HepG2 (cell line): Measurements from ENCODE around the gene TPBGL. TPM values are rescaled to one million over a fixed set of nuclear protein-coding genes. Genes with fewer than 3 reads are reported as not detected.

Source experiments
- ATAC-seq: fragments of 200-7000 bp; cut with Tn5 transposase; 3 replicates; pipeline ENCODE4 v1.9.1; 2020; ENCODE audit warnings: mild to moderate bottlenecking, moderate library complexity
- Bru-seq: library from RNA; stranded (reverse); fragments of 400-500 nt; gene quantifications from one replicate; lab custom pipeline; 2021; lab: Mats Ljungman, UMichigan
- BruChase-seq, 2 experiments: library from RNA; stranded (reverse); fragments of 400-500 nt; gene quantifications; one replicate each; lab custom pipeline; 2021; lab: Mats Ljungman, UMichigan
- BruUV-seq: library from RNA; stranded (reverse); fragments of 400-500 nt; replicated peaks from 2 replicates; lab custom pipeline; 2021; lab: Mats Ljungman, UMichigan
- CTCF ChIA-PET: fragments of 300-600 bp; formaldehyde crosslinking; extraction: SDS; loops from one replicate; lab custom pipeline; 2021; ENCODE audit warnings: low total read pairs, inconsistent platforms, low intra/inter-chr PET ratio; lab: Yijun Ruan, JAX
- POLR2A ChIA-PET: fragments of 350-600 bp; sonication (Branson Sonifier 250); formaldehyde crosslinking; loops from one replicate; lab custom pipeline; 2020; ENCODE audit warnings: antibody characterized with exemption, inconsistent platforms; lab: Yijun Ruan, JAX
- DNase-seq: peaks from one replicate; pipeline ENCODE4 v3.0.0-alpha.2; 2015; ENCODE audit warnings: low spot score
- FAIRE-seq: peaks from 3 replicates; lab custom pipeline; 2011; peaks lifted over from hg19 to GRCh38; lab: Jason Lieb, UNC
- H2AFZ ChIP-seq: one replicate; pipeline ENCODE4 v1.6.1; 2011; ENCODE audit warnings: low read length, inconsistent platforms
- H3K27ac ChIP-seq: fragments of 300-600 bp; 3 replicates; pipeline ENCODE4 v1.8.0; 2011; ENCODE audit warnings: mixed run types, mild to moderate bottlenecking, mixed read lengths, low read length, inconsistent platforms; ENCODE audit not compliant: insufficient read depth; ENCODE audit errors: extremely low read length
- H3K27me3 ChIP-seq, 2 experiments: fragments of 200-600 bp in 1 of 2; 2 replicates in 1 of 2; 3 replicates in 1 of 2; pipeline versions ENCODE4 v1.6.0 to v1.8.0; 2011; ENCODE audit warnings: low read length in 2 of 2, mild to moderate bottlenecking in 2 of 2, moderate library complexity in 2 of 2, inconsistent platforms in 1 of 2; ENCODE audit not compliant: insufficient read depth in 2 of 2, control insufficient read depth in 1 of 2
- H3K36me3 ChIP-seq, 2 experiments: fragments of 200-600 bp in 1 of 2; replicated peaks in 1 of 2; 2 replicates in 1 of 2; 3 replicates in 1 of 2; pipeline versions ENCODE4 v1.5.1 to v1.8.0; 2011; ENCODE audit warnings: low read length in 2 of 2, inconsistent platforms in 1 of 2; ENCODE audit not compliant: insufficient read depth in 2 of 2, control insufficient read depth in 1 of 2
- H3K4me1 ChIP-seq: 2 replicates; pipeline ENCODE4 v1.5.1; 2012; ENCODE audit warnings: low read length, inconsistent platforms; ENCODE audit not compliant: insufficient read depth
- H3K4me2 ChIP-seq: 2 replicates; pipeline ENCODE4 v1.6.0; 2011; ENCODE audit warnings: low read depth, low read length, inconsistent platforms
- H3K4me3 ChIP-seq, 3 experiments: fragments of 200-600 bp in 1 of 3; sonication (generic), shearing (Covaris generic) in 1 of 3; replicated peaks in 1 of 3; 2 replicates each; pipeline ENCODE4 v1.5.1; 2011 to 2016; ENCODE audit warnings: low read length in 3 of 3, inconsistent platforms in 2 of 3, low read depth in 2 of 3, mild to moderate bottlenecking in 2 of 3, control low read depth in 1 of 3, mixed read lengths in 1 of 3; ENCODE audit not compliant: insufficient read depth in 1 of 3
- H3K79me2 ChIP-seq: one replicate; pipeline ENCODE4 v1.6.1; 2011; ENCODE audit warnings: low read length, inconsistent platforms; ENCODE audit not compliant: insufficient read depth
- H3K9ac ChIP-seq: 2 replicates; pipeline ENCODE4 v1.6.0; 2011; ENCODE audit warnings: mild to moderate bottlenecking, low read depth, low read length, inconsistent platforms; ENCODE audit not compliant: insufficient read depth
- H3K9me3 ChIP-seq: 2 replicates; pipeline ENCODE4 v1.5.1; 2012; ENCODE audit warnings: mild to moderate bottlenecking, low read length
- H4K20me1 ChIP-seq: 2 replicates; pipeline ENCODE4 v1.6.0; 2011; ENCODE audit warnings: inconsistent platforms, mild to moderate bottlenecking, low read length, moderate library complexity; ENCODE audit not compliant: insufficient read depth
- ARID4A ChIP-seq: sonication (generic); formaldehyde crosslinking; IDR thresholded peaks from 2 replicates; pipeline ENCODE4 v1.5.0; 2020; ENCODE audit warnings: mild to moderate bottlenecking, missing genetic modification reagents, borderline replicate concordance
- KLF9 ChIP-seq: IDR thresholded peaks from 2 replicates; pipeline ENCODE4 v1.6.1; 2016; ENCODE audit warnings: low read depth
- ZBTB39 ChIP-seq: sonication (generic); formaldehyde crosslinking; IDR thresholded peaks from 2 replicates; pipeline ENCODE4 v1.5.0; 2020; ENCODE audit warnings: missing genetic modification reagents
- WGBS: methylation state at CpG from one replicate; pipeline ENCODE4 v1.1.6; 2017; ENCODE audit warnings: low lambda C conversion rate; 5-methylcytosine and 5-hydroxymethylcytosine counted together
- in situ Hi-C: cut with HindIII; loops from 2 replicates; pipeline ENCODE4 v1.10.0; 2017; ENCODE audit warnings: low pct_unique_long_range_greater_than_20kb; ENCODE audit not compliant: extremely low pct_ligation_motif_present
- intact Hi-C: fragments of 100-400 bp; cut with micrococcal nuclease; formaldehyde crosslinking; loops from one replicate; pipeline ENCODE4 v1.10.0; 2022; ENCODE audit not compliant: unreplicated experiment
- long read RNA-seq, 2 experiments: library from RNA in 1 of 2; library from polyadenylated mRNA in 1 of 2; stranded (forward) in 1 of 2; unstranded in 1 of 2; transcript quantifications; one replicate each; pipeline ENCODE4 v2.0.0, GENCODE V29; 2019 to 2022
- polyA minus RNA-seq, 3 experiments: library from RNA; depleted of rRNA, polyadenylated mRNA; stranded (reverse); fragments of >200 nt; gene quantifications; 2 replicates each; pipeline ENCODE4 v1.2.3, GENCODE V29; 2011; ENCODE audit warnings: low replicate concordance in 1 of 3
- polyA plus RNA-seq, 8 experiments: library from polyadenylated mRNA; depleted of rRNA in 3 of 8; stranded (reverse) in 7 of 8; unstranded in 1 of 8; fragments of >200 nt; fragmentation: Illumina TruSeq in 4 of 8; extraction: Trizol in 4 of 8; gene quantifications; 2 replicates each; pipeline versions ENCODE4 v1.2.1 to v1.2.3, GENCODE V29; 2011 to 2016; ENCODE audit warnings: low read depth in 4 of 8, missing spikeins in 1 of 8, mixed read lengths in 1 of 8; ENCODE audit not compliant: insufficient read depth in 1 of 8
- total RNA-seq, 5 experiments: library from RNA; depleted of rRNA; stranded (reverse); fragments of >200 nt; fragmentation: Illumina TruSeq; extraction: Trizol; gene quantifications; 2 replicates each; pipeline ENCODE4 v1.2.3, GENCODE V29; 2016; ENCODE audit warnings: low read depth in 1 of 5

The TPBGL gene, protein sequence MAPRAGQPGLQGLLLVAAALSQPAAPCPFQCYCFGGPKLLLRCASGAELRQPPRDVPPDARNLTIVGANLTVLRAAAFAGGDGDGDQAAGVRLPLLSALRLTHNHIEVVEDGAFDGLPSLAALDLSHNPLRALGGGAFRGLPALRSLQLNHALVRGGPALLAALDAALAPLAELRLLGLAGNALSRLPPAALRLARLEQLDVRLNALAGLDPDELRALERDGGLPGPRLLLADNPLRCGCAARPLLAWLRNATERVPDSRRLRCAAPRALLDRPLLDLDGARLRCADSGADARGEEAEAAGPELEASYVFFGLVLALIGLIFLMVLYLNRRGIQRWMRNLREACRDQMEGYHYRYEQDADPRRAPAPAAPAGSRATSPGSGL
- total RNA-seq (2016; rRNA removed; fragmentation: Illumina TruSeq; extraction: Trizol) (not detected in 2 replicates), polyA plus RNA-seq (2011; rRNA removed) (not detected in 2 replicates), polyA minus RNA-seq (2011; rRNA and poly(A)+ RNA removed; ENCODE audit: low replicate concordance) (not detected in 2 replicates), Bru-seq, nascent RNA (percentile 20 among the genes with signal in this experiment), BruChase-seq, experiment 1, labeled RNA remaining after a 6-hour chase (not detected), BruChase-seq, experiment 2, labeled RNA remaining after a 2-hour chase (percentile 16 among the genes with signal in this experiment)
- total RNA-seq (2016; cell fraction: cytosol; rRNA removed; fragmentation: Illumina TruSeq; extraction: Trizol; ENCODE audit: low read depth): not detected in 2 replicates
- not detected in 2 replicates for total RNA-seq (2016; cell fraction: insoluble cytoplasmic fraction; rRNA removed; fragmentation: Illumina TruSeq; extraction: Trizol)
- total RNA-seq (2016; cell fraction: membrane; rRNA removed; fragmentation: Illumina TruSeq; extraction: Trizol): not detected in 2 replicates
- total RNA-seq (2016; cell fraction: nucleus; rRNA removed; fragmentation: Illumina TruSeq; extraction: Trizol): not detected in 2 replicates
- polyA plus RNA-seq (2011; cell fraction: cytosol; rRNA removed): not detected in 2 replicates
- polyA plus RNA-seq (2011; cell fraction: nucleus; rRNA removed): 0.05 TPM in 1 of 2 replicates, not detected in the other
- not detected in 2 replicates for polyA plus RNA-seq (2012)
- not detected in 2 replicates for polyA plus RNA-seq (2016; cell fraction: cytosol; fragmentation: Illumina TruSeq; extraction: Trizol; ENCODE audit: low read depth)
- not detected in 2 replicates for polyA plus RNA-seq (2016; cell fraction: insoluble cytoplasmic fraction; fragmentation: Illumina TruSeq; extraction: Trizol; ENCODE audit: low read depth)
- 0.07 and 0.18 TPM in 2 replicates for polyA plus RNA-seq (2016; cell fraction: membrane; fragmentation: Illumina TruSeq; extraction: Trizol; ENCODE audit: low read depth)
- polyA plus RNA-seq (2016; cell fraction: nucleus; fragmentation: Illumina TruSeq; extraction: Trizol; ENCODE audit: insufficient read depth, low read depth): not detected in 2 replicates
- not detected in 2 replicates for polyA minus RNA-seq (2011; cell fraction: cytosol; rRNA and poly(A)+ RNA removed)
- polyA minus RNA-seq (2011; cell fraction: nucleus; rRNA and poly(A)+ RNA removed): 0.12 TPM in 1 of 2 replicates, not detected in the other
- long read RNA-seq, experiment 1: 0 reads
- long read RNA-seq, experiment 2: 0 reads

DNA sequence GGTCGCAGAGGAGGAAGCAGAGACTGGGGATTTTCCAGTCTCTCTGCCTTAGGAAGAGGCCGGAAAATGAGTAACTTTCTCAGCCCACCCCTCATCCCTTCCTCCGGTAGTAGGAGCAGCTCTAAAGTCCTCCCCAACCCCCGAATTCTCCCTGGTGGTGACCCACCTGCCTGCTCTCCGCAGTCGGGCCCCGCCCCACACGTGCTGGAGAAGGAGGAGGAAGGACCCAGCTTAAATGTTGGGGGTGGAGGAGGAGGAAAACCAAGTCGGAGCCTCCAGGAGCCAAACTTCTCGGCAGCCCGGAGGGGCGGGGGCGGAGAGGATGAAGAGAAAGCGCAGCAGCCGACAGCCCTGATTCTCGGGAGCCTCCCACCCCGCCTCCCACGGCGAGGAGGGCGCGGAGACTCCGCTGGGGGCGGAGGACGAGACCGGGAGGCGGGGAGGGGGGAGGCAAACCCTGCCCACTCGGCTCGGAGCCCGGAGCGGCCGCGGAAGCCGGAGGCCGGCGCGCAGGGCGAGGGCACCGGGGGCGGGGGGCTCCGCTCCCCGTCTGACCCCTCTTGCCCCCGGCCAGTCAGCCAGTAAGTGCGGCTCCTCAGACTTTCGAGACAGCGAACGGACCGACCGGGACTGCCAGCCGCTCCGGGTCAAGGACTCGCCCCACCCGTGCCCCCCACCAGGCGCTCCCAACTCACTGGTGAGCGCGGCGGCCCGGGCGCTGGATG is at the start of gene TPBGL:
Gene TPBGL (plus strand): TSS at position 464 of the 725 bp plus-strand sequence. CDS start 276 bp downstream, outside the sequence.
- H3K4me3 ChIP-seq: peak within 1 kb of the TSS; percentile 44 to 74 (median 46); a peak in 5 of 6 replicates
- in situ Hi-C loops: loop anchor here (10.0 kb wide), 1 partner anchor 306 kb away; no protein-coding TSS in a partner anchor
- peak within 1 kb of the TSS; percentile 79 for H3K4me2 ChIP-seq
- peaks cover 15% of the 10 kb centered on the region; the same call in 1 of the 2 replicates for H3K4me1 ChIP-seq
- POLR2A ChIA-PET: interaction anchor here (1.8 to 2.5 kb wide), 2 partner anchors 36 to 96 kb away, joined by 6 to 10 read pairs; no protein-coding TSS in a partner anchor
- DNase-seq (no peak), ATAC-seq (no peak)
- TF ChIP-seq KLF9 (CRISPR knock-in tag) (no peak), ZBTB39 (CRISPR knock-in tag) (no peak), ARID4A (CRISPR knock-in tag) (0 out of 2 replicates have a peak, but pooled peaks have one; percentile 0)
- TF ChIP-seq, all 625 proteins: peak for 1
- BruUV-seq: no TSS peak
- H3K27ac ChIP-seq: no peak within 1 kb of the TSS
- H3K9me3 ChIP-seq: no peaks in the 10 kb centered on the region
- H2AFZ ChIP-seq: no peak within 1 kb of the TSS
- H3K27me3 ChIP-seq: peaks cover 15 to 56% of the 10 kb centered on the region in 2 experiments; a peak in 4 of 5 replicates
- H3K79me2 ChIP-seq: no peaks in the 10 kb centered on the region
- CTCF ChIA-PET: interaction anchor here (0.9 to 2.4 kb wide), 5 partner anchors 8 to 217 kb away, joined by 3 to 43 read pairs (median 6); no protein-coding TSS in a partner anchor
- FAIRE-seq: no peak
- H4K20me1 ChIP-seq: 0 out of 2 replicates have a peak, but pooled peaks cover 2% of the 10 kb centered on the region
- H3K36me3 ChIP-seq: no peaks in the 10 kb centered on the region
- intact Hi-C loops: loop anchor here (2.0 kb wide), 1 partner anchor 100 kb away; no protein-coding TSS in a partner anchor
- WGBS: 15% methylated on average over 23 of the region's 58 CpGs
- no peak within 1 kb of the TSS for H3K9ac ChIP-seq
